Tibial artery (tissue), 4 donors: ENCODE results near the gene CLRN3.

Source experiments
- DNase-seq, 2 donors: peaks; one replicate each; pipeline ENCODE4 v3.0.0-alpha.2; 2019
- H3K27ac ChIP-seq, 2 donors: fragments of 200-600 bp; sonication (generic) in 1 of 2; 1 replicate in 1 of 2; 2 replicates in 1 of 2; pipeline ENCODE4 v1.5.1; 2018 to 2019; ENCODE audit warnings: mild to moderate bottlenecking in 1 of 2
- H3K27me3 ChIP-seq, 2 donors: fragments of 200-600 bp; sonication (generic) in 1 of 2; one replicate each; pipeline versions ENCODE4 v1.5.1 to v1.6.0; 2016 to 2019
- H3K36me3 ChIP-seq, 3 donors: fragments of 200-600 bp; sonication (generic) in 2 of 3; one replicate each; pipeline ENCODE4 v1.5.1; 2016 to 2019; ENCODE audit warnings: mild to moderate bottlenecking in 2 of 3
- H3K4me1 ChIP-seq, 4 donors: fragments of 200-600 bp; sonication (generic) in 2 of 4; 1 replicate in 3 of 4; 2 replicates in 1 of 4; pipeline ENCODE4 v1.5.1; 2016 to 2019
- H3K4me3 ChIP-seq, 2 donors: fragments of 200-600 bp; sonication (generic) in 1 of 2; 1 replicate in 1 of 2; 2 replicates in 1 of 2; pipeline ENCODE4 v1.5.1; 2018 to 2019; ENCODE audit warnings: mild to moderate bottlenecking in 2 of 2
- H3K9me3 ChIP-seq, 3 donors: fragments of 200-600 bp; sonication (generic) in 1 of 3; one replicate each; pipeline ENCODE4 v1.5.1; 2016 to 2019
- intact Hi-C: fragments of 100-400 bp; cut with DNase I; formaldehyde crosslinking; loops from one replicate; pipeline ENCODE4 v1.15.0; 2023; ENCODE audit warnings: low total_unique reads
- TF ChIP-seq, protein P1 (sequence below), 2 experiments: fragments of 200-600 bp in 1 of 2; fragments of 450-650 bp in 1 of 2; IDR thresholded peaks; one replicate each; pipeline ENCODE4 v1.5.1; 2017 to 2019; ENCODE audit warnings: antibody characterized with exemption in 2 of 2, mild to moderate bottlenecking in 1 of 2, moderate library complexity in 1 of 2

The CLRN3 gene

DNA sequence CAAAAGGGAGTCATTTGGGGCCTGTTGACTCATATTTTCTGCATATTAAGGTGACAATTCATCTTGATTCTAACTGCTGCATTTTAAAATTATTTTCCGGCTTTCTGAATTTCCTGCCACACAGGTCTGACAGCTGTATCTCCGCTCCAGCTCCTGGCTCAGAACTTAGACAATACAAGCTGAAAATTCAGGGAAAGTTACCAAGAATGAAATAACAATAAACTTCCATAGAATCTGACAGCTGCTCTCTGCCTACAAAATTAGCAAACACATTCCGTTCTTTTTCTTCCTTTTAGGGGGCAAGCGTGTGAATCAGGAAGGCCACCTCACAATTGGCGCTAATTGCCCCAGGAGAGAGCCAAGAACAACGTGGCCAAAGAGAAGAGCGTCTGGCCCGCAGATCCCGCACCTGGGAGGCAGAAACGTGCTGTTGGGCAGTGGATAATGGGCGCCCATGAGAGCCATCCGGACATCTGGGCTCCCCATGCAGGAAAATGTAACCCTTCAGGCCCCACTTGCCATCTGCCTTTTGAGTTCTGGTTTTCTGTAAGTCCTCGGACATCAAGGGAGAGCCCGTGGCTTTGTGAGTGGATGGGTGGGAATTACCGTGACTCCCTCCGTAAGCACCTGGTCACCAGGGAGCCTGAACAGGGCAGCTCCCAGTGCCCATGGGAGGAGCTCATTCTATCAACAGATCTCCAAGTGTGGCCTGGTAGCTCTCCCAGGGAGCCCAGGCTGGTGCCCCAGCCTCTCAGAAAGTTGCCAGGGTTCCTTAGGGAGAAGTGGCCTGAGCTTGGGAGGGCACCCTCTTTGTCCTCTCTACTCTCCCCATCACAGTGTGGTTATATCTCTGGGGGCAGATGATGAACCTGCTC is 5.0 kb downstream of the CLRN3 start:
- TF ChIP-seq, protein P1, sequence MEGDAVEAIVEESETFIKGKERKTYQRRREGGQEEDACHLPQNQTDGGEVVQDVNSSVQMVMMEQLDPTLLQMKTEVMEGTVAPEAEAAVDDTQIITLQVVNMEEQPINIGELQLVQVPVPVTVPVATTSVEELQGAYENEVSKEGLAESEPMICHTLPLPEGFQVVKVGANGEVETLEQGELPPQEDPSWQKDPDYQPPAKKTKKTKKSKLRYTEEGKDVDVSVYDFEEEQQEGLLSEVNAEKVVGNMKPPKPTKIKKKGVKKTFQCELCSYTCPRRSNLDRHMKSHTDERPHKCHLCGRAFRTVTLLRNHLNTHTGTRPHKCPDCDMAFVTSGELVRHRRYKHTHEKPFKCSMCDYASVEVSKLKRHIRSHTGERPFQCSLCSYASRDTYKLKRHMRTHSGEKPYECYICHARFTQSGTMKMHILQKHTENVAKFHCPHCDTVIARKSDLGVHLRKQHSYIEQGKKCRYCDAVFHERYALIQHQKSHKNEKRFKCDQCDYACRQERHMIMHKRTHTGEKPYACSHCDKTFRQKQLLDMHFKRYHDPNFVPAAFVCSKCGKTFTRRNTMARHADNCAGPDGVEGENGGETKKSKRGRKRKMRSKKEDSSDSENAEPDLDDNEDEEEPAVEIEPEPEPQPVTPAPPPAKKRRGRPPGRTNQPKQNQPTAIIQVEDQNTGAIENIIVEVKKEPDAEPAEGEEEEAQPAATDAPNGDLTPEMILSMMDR (IDR thresholded peaks at IDR 0.05): no peak
- H3K27ac ChIP-seq: no peak overlapping the region
- DNase-seq: no peak

DNA sequence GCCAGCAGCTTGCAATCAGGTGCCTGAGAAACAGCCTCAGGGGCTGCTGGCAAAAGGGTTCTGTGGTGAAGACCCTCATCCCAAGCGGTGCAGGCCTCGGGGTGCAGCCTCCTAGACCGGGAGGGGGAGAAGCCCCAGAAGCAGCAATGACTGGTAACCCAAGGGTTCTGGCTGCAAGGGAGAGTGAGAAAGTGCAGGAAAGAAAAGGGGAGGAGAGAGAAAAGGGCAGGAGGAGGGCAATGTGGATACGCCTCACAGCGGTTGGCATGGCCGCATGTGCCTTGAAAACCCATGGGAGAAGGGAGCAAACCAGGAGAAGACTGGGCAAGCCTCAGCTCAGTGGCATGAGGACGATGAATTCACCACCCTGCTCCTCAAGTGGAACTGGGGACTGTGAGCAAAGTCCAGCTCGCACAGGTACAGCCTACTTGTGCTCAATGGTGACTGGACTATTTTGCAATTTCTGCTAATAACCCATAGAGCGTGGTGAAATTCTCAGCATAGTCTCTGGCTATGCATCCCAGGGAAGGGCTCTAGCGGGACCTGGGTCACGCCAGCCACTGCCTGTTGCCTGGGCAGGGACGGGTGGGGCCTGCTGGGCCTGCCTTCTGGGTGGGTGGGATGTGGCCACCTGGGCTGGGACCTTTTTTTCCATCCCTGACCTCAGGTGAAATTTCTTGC is 6.2 kb downstream of the CLRN3 start:
- Histone ChIP-seq H3K27ac (no peak overlapping the region), H3K9me3 (no peaks in the 10 kb centered on the region)

More for the DNA sequence above, 5.0 kb downstream of the CLRN3 start:
- Histone ChIP-seq H3K4me3 (no peak overlapping the region), H3K27me3 (no peaks in the 10 kb centered on the region), H3K36me3 (no peaks in the 10 kb centered on the region), H3K4me1 (peaks cover 0 to 7% (median 3%) of the 10 kb centered on the region in 4 donors), H3K9me3 (no peaks in the 10 kb centered on the region)
- intact Hi-C loops: no loop called here

DNA sequence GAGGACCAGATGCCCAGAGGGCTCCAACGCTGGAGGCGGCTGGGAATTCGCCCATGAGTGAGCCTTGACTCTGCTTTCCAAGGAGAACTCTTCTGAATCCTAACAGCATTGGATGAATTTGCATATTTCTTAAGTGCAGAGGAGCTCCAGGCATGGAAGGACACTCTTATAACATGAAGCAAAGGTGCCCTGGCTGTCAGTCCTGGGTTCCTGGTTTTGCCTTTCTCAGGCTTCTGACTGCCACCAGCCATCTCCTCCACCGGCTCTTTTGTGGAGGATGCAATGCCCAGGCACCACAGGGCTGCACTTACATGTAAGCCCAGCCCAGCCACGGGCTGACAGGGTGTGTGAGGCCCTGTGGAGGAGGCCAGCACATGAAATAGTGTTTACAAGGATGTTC is 8.2 kb downstream of the CLRN3 start:
- Histone ChIP-seq H3K9me3 (no peaks in the 10 kb centered on the region), H3K27ac (no peak overlapping the region), H3K4me3 (no peak overlapping the region), H3K4me1 (peaks cover 0 to 5% (median 1%) of the 10 kb centered on the region in 4 donors), H3K36me3 (no peaks in the 10 kb centered on the region), H3K27me3 (no peaks in the 10 kb centered on the region)
- DNase-seq: no peak
- intact Hi-C loops: no loop called here
- TF ChIP-seq, protein P1 (IDR thresholded peaks at IDR 0.05): no peak

More for the DNA sequence above, 6.2 kb downstream of the CLRN3 start:
- no peaks in the 10 kb centered on the region for H3K36me3 ChIP-seq
- intact Hi-C loops: no loop called here
- H3K4me3 ChIP-seq: no peak overlapping the region
- DNase-seq: no peak
- H3K27me3 ChIP-seq: no peaks in the 10 kb centered on the region
- H3K4me1 ChIP-seq: peaks cover 0 to 7% (median 3%) of the 10 kb centered on the region in 4 donors
- TF ChIP-seq, protein P1 (IDR thresholded peaks at IDR 0.05): no peak

DNA sequence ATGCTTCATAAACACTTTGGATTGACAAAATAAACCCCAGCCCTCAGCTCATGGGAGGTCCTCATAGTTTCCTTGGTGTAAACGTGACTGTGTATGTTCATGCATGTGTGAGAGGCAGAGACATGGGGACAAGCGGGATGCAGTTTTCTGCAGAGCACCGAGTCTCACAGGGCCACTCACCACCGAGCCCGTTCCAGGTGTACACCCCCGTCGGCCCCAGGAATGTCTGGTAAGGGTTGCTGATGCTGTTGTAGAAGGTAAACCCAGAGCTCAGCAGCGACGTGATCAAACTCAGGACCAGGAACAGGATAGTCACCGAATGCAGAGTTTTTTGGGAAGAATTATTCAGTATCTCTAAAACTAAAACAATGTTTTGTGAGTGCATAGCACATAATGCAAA is 9.2 kb downstream of the CLRN3 start:
- no peak overlapping the region for H3K27ac ChIP-seq
- H3K4me3 ChIP-seq: no peak overlapping the region
- no peak for DNase-seq
- H3K27me3 ChIP-seq: no peaks in the 10 kb centered on the region
- no peaks in the 10 kb centered on the region for H3K36me3 ChIP-seq
- intact Hi-C loops: no loop called here
- H3K9me3 ChIP-seq: no peaks in the 10 kb centered on the region
- TF ChIP-seq, protein P1 (IDR thresholded peaks at IDR 0.05): no peak
- no peaks in the 10 kb centered on the region for H3K4me1 ChIP-seq

DNA sequence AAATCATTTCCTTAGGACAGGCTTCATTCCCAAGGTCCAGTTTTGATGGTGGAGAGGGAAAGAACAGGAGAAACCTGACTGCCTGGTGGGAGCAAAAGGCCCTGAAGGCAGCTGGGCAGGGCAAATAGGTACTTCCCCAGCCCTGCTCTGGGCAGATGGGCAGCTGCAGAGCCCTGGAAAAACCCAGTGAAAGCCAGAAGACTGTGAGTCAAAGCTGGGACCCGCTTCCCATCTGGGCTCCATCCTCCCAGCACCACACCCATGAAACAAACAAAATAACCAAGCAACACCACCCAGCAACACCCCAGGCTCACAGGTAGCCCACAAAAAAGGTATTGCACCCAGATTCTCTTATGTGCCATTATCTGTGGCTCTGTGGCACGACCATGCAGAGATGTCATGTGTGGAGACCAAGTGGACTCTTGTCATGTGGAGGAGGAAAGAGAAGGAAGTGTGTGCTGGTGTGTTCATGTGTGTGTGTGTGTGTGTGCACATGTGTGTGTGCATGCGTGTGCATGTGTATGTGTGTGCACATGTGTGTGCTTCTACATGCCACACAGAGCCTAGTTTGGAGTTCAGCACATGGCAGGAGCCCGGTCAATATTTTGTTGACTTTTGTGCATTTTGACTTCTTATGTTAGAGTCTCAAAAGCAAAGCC is 9.8 kb downstream of the CLRN3 start:
- no peak overlapping the region for H3K27ac ChIP-seq

More for the DNA sequence above, 9.8 kb downstream of the CLRN3 start:
- Histone ChIP-seq H3K4me1 (no peaks in the 10 kb centered on the region), H3K36me3 (no peaks in the 10 kb centered on the region), H3K9me3 (no peaks in the 10 kb centered on the region), H3K4me3 (no peak overlapping the region), H3K27me3 (no peaks in the 10 kb centered on the region)
- no peak for DNase-seq
- TF ChIP-seq, protein P1 (IDR thresholded peaks at IDR 0.05): no peak
- intact Hi-C loops: no loop called here
